Smooth muscle cell (in vitro differentiated cells): Measurements from ENCODE around the gene KANK4. TPM values are rescaled to one million over a fixed set of nuclear protein-coding genes. Genes with fewer than 3 reads are reported as not detected.

Source experiments
- DNase-seq: peaks from one replicate; lab custom pipeline; 2025; ENCODE audit not compliant: unreplicated experiment; lab: John Stamatoyannopoulos, UW
- H2AFZ ChIP-seq: fragments of 200-600 bp; sonication (generic); 2 replicates; pipeline ENCODE4 v1.6.0; 2016; ENCODE audit warnings: antibody characterized with exemption, low read depth, mild to moderate bottlenecking
- H3F3A ChIP-seq: fragments of 200-600 bp; sonication (generic); 2 replicates; pipeline ENCODE4 v1.6.0; 2017; ENCODE audit warnings: antibody characterized with exemption, low read depth
- H3K27ac ChIP-seq: fragments of 200-600 bp; sonication (generic); 2 replicates; pipeline ENCODE4 v1.5.1; 2016; ENCODE audit warnings: low read depth, mild to moderate bottlenecking
- H3K27me3 ChIP-seq: fragments of 200-600 bp; sonication (generic); 2 replicates; pipeline ENCODE4 v1.6.1; 2016; ENCODE audit warnings: low read depth, mild to moderate bottlenecking
- H3K36me3 ChIP-seq: fragments of 200-600 bp; sonication (generic); 2 replicates; pipeline ENCODE4 v1.5.1; 2016; ENCODE audit warnings: low read depth
- H3K4me1 ChIP-seq: fragments of 200-600 bp; sonication (generic); 2 replicates; pipeline ENCODE4 v1.5.1; 2016; ENCODE audit warnings: low read depth
- H3K4me2 ChIP-seq: fragments of 200-600 bp; sonication (generic); 2 replicates; pipeline ENCODE4 v1.6.0; 2016; ENCODE audit warnings: mild to moderate bottlenecking
- H3K4me3 ChIP-seq: fragments of 200-600 bp; sonication (generic); 2 replicates; pipeline ENCODE4 v1.5.1; 2016; ENCODE audit warnings: mild to moderate bottlenecking
- H3K79me2 ChIP-seq: fragments of 200-600 bp; sonication (generic); 2 replicates; pipeline ENCODE4 v1.6.0; 2016; ENCODE audit warnings: low read depth, mild to moderate bottlenecking
- H3K9ac ChIP-seq: fragments of 200-600 bp; sonication (generic); 2 replicates; pipeline ENCODE4 v1.6.0; 2016; ENCODE audit warnings: low read depth
- H3K9me3 ChIP-seq: fragments of 200-600 bp; sonication (generic); replicated peaks from 2 replicates; pipeline ENCODE4 v1.5.1; 2016; ENCODE audit warnings: low read depth
- H4K20me1 ChIP-seq: fragments of 200-600 bp; sonication (generic); 2 replicates; pipeline ENCODE4 v1.6.0; 2016; ENCODE audit warnings: low read depth
- WGBS: methylation state at CpG from one replicate; pipeline ENCODE4 v1.1.7; 2016; ENCODE audit warnings: low lambda C conversion rate; 5-methylcytosine and 5-hydroxymethylcytosine counted together
- polyA plus RNA-seq: library from polyadenylated mRNA; unstranded; fragments of >200 nt; fragmentation: Nextera tagmentation; extraction: Ambion mirVana; gene quantifications from 2 replicates; pipeline ENCODE4 v1.2.1, GENCODE V29; 2016
- total RNA-seq: library from RNA; depleted of rRNA; stranded (reverse); fragments of >200 nt; gene quantifications from 2 replicates; pipeline ENCODE4 v1.2.3, GENCODE V29; 2014
- TF ChIP-seq, protein P1 (sequence below): fragments of 200-600 bp; sonication (generic); IDR thresholded peaks from 2 replicates; pipeline ENCODE4 v1.5.1; 2017; ENCODE audit warnings: borderline replicate concordance, mild to moderate bottlenecking, antibody characterized with exemption; ENCODE audit not compliant: insufficient read depth, poor library complexity, severe bottlenecking

The KANK4 gene
- total and polyA plus RNA-seq, 2 experiments from 2014 or later = 69.2 to 77.8 TPM

DNA sequence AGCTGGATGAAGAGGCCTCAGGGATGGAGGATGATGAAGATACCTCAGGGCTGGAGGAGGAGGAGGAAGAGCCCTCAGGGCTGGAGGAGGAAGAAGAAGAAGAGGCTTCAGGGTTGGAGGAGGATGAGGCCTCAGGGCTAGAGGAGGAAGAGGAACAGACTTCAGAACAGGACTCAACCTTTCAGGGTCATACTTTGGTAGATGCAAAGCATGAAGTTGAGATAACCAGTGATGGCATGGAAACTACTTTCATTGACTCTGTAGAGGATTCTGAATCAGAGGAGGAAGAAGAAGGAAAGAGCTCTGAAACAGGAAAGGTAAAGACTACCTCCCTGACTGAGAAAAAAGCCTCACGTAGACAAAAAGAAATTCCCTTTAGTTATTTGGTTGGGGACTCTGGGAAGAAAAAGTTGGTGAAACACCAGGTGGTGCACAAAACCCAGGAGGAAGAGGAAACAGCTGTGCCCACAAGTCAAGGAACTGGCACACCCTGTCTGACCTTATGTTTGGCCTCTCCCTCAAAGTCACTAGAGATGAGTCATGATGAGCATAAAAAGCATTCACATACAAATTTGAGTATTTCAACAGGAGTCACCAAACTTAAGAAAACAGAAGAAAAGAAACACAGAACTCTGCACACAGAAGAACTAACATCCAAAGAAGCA, 109.2 kb downstream of the KANK4 start:
- no peak for DNase-seq
- TF ChIP-seq, protein P1, sequence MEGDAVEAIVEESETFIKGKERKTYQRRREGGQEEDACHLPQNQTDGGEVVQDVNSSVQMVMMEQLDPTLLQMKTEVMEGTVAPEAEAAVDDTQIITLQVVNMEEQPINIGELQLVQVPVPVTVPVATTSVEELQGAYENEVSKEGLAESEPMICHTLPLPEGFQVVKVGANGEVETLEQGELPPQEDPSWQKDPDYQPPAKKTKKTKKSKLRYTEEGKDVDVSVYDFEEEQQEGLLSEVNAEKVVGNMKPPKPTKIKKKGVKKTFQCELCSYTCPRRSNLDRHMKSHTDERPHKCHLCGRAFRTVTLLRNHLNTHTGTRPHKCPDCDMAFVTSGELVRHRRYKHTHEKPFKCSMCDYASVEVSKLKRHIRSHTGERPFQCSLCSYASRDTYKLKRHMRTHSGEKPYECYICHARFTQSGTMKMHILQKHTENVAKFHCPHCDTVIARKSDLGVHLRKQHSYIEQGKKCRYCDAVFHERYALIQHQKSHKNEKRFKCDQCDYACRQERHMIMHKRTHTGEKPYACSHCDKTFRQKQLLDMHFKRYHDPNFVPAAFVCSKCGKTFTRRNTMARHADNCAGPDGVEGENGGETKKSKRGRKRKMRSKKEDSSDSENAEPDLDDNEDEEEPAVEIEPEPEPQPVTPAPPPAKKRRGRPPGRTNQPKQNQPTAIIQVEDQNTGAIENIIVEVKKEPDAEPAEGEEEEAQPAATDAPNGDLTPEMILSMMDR = no peak
- Histone ChIP-seq H3K27ac (no peak overlapping the region), H3K9me3 (no peaks in the 10 kb centered on the region), H3K4me3 (no peak overlapping the region), H4K20me1 (no peaks in the 10 kb centered on the region), H2AFZ (no peak overlapping the region), H3K4me2 (no peak overlapping the region), H3K27me3 (no peaks in the 10 kb centered on the region), H3F3A (no peaks in the 10 kb centered on the region), H3K4me1 (no peaks in the 10 kb centered on the region), H3K36me3 (peaks cover 5% of the 10 kb centered on the region), H3K79me2 (no peaks in the 10 kb centered on the region), H3K9ac (no peak overlapping the region)
- WGBS = 95% methylated on average over 1 of the region's 1 CpG

DNA sequence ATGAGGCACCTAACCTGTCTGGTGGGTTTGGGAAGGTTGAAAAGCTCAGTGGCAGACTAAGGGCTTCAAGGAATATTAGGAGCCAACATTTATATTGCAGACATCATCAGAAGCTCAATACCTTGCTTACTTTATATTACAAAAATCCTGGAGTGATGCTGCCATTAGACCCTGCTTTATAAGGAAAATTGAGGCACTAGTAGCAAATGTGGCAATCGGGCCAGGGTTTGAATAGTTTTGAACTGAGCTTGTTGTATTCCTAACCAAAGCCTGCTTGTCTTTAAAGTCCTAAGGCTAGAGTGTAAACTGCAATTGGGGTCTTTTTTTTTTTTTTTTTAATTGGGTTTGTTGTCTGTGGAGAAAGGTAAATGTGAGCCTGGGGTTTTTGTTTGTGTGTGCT, 110.3 kb downstream of the KANK4 start:
- Histone ChIP-seq H3K9ac (no peak overlapping the region), H3K79me2 (no peaks in the 10 kb centered on the region), H3F3A (no peaks in the 10 kb centered on the region), H3K9me3 (no peaks in the 10 kb centered on the region), H3K4me3 (no peak overlapping the region), H3K4me1 (no peaks in the 10 kb centered on the region), H3K36me3 (peaks cover 5% of the 10 kb centered on the region), H3K27me3 (no peaks in the 10 kb centered on the region), H3K4me2 (no peak overlapping the region), H4K20me1 (no peaks in the 10 kb centered on the region), H3K27ac (no peak overlapping the region), H2AFZ (no peak overlapping the region)
- no peak for DNase-seq
- WGBS = 43% methylated on average over 1 of the region's 1 CpG
- TF ChIP-seq, protein P1 = no peak

- Histone ChIP-seq H2AFZ (no peak overlapping the region), H3K36me3 (peaks cover 5% of the 10 kb centered on the region), H3F3A (no peaks in the 10 kb centered on the region), H4K20me1 (no peaks in the 10 kb centered on the region), H3K4me3 (no peak overlapping the region), H3K4me1 (no peaks in the 10 kb centered on the region), H3K4me2 (no peak overlapping the region), H3K27me3 (no peaks in the 10 kb centered on the region), H3K79me2 (no peaks in the 10 kb centered on the region), H3K9me3 (no peaks in the 10 kb centered on the region), H3K9ac (no peak overlapping the region), H3K27ac (no peak overlapping the region)
- WGBS = 95% methylated on average over 5 of the region's 5 CpGs
- TF ChIP-seq, protein P1 = no peak
- no peak for DNase-seq
Observed at GRCh38 chr1:62208087-62208486, 111.1 kb downstream of the KANK4 start.

DNA sequence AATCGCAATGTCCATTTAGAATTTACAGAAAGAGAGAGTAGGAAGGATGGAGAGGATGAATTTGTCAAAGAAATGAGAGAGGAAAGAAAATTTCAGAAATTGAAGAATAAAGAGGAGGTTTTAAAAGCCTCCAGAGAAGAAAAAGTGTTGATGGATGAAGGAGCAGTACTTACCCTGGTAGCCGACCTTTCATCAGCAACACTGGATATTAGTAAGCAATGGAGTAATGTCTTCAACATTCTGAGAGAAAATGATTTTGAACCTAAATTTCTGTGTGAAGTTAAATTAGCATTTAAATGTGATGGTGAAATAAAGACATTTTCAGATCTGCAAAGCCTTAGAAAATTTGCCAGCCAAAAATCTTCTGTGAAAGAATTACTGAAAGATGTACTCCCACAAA, 112.0 kb downstream of the KANK4 start:
- DNase-seq = no peak
- Histone ChIP-seq H3K9me3 (no peaks in the 10 kb centered on the region), H3K4me1 (no peaks in the 10 kb centered on the region), H3K79me2 (no peaks in the 10 kb centered on the region), H3K9ac (no peak overlapping the region), H3K36me3 (peaks cover 5% of the 10 kb centered on the region), H3K4me3 (no peak overlapping the region), H3K27ac (no peak overlapping the region), H3K27me3 (no peaks in the 10 kb centered on the region), H3F3A (no peaks in the 10 kb centered on the region), H3K4me2 (no peak overlapping the region), H2AFZ (no peak overlapping the region), H4K20me1 (no peaks in the 10 kb centered on the region)
- TF ChIP-seq, protein P1 = no peak
- WGBS = 97% methylated on average over 2 of the region's 2 CpGs
